Bronchial smooth muscle cell (primary cell): ENCODE results near the gene SYT5. TPM values are rescaled to one million over a fixed set of nuclear protein-coding genes. Genes with fewer than 3 reads are reported as not detected.

Source experiments
- total RNA-seq: library from RNA; depleted of rRNA; stranded (reverse); fragments of >200 nt; gene quantifications from 2 replicates; pipeline ENCODE4 v1.2.1, GENCODE V29; 2014

The SYT5 gene
- total RNA-seq: 0.09 and 0.16 TPM in 2 replicates

GRCh38 chr19:55179606-55180484, at the start of gene SYT5:
SYT5 (minus strand) TSS chr19:55180289; CDS start chr19:55179041, 1,248 bp downstream.

GRCh38 chr19:55228403-55229031, 48.4 kb upstream of the SYT5 start, which contains the start of gene TMEM86B:
TMEM86B (minus strand) TSS chr19:55228763; CDS start chr19:55228741, 22 bp downstream.

GRCh38 chr19:55208880-55209692, 29.0 kb upstream of the SYT5 start, which contains the start of gene PTPRH:
PTPRH (minus strand) TSS chr19:55209501; CDS start chr19:55209433, 68 bp downstream.

GRCh38 chr19:55166530-55167268, 13.4 kb downstream of the SYT5 start, which contains the start of gene DNAAF3:
DNAAF3 (minus strand) TSS chr19:55166613; CDS start chr19:55166413, 200 bp downstream.

GRCh38 chr19:55157064-55157908, 22.8 kb downstream of the SYT5 start, which contains the start of gene TNNI3:
TNNI3 (minus strand) TSS chr19:55157732; CDS start chr19:55157589, 143 bp downstream.

GRCh38 chr19:55149078-55150003, 30.7 kb downstream of the SYT5 start, which contains the start of gene TNNT1:
TNNT1 (minus strand) TSS chr19:55149206; CDS start chr19:55147157, 2,049 bp downstream.

Other genes starting within 250 kb of the SYT5 start
- not detected in 2 replicates for gene NLRP7, start 232.8 kb downstream of the SYT5 start, total RNA-seq
- not detected in 2 replicates for gene NLRP2, start 213.9 kb downstream of the SYT5 start, total RNA-seq
- 0.09 TPM in 1 of 2 replicates, not detected in the other for gene GP6, start 142.0 kb downstream of the SYT5 start, total RNA-seq
- 4.3 and 8.2 TPM in 2 replicates for gene RDH13, start 117.1 kb downstream of the SYT5 start, total RNA-seq
- 0.47 and 0.52 TPM in 2 replicates for gene EPS8L1, start 104.4 kb downstream of the SYT5 start, total RNA-seq
- gene PPP1R12C, start 62.7 kb downstream of the SYT5 start, total RNA-seq: 23.5 and 25.4 TPM in 2 replicates
- 29.6 and 33.3 TPM in 2 replicates for gene TNNT1, start 31.1 kb downstream of the SYT5 start, total RNA-seq
- gene TNNI3, start 22.6 kb downstream of the SYT5 start, total RNA-seq: 0.32 and 0.52 TPM in 2 replicates
- 0.26 and 0.47 TPM in 2 replicates for gene DNAAF3, start 13.7 kb downstream of the SYT5 start, total RNA-seq
- 4.1 and 9.8 TPM in 2 replicates for gene PTPRH, start 29.2 kb upstream of the SYT5 start, total RNA-seq
- 0.95 and 1.5 TPM in 2 replicates for gene TMEM86B, start 48.5 kb upstream of the SYT5 start, total RNA-seq
- 24.0 and 24.4 TPM in 2 replicates for gene PPP6R1, start 78.7 kb upstream of the SYT5 start, total RNA-seq
- 20.2 and 20.3 TPM in 2 replicates for gene HSPBP1, start 99.8 kb upstream of the SYT5 start, total RNA-seq
- 3.5 and 7.0 TPM in 2 replicates for gene BRSK1, start 103.7 kb upstream of the SYT5 start, total RNA-seq
- not detected in 2 replicates for gene TMEM150B, start 145.1 kb upstream of the SYT5 start, total RNA-seq
- gene KMT5C, start 159.6 kb upstream of the SYT5 start, total RNA-seq: 7.1 and 10.3 TPM in 2 replicates
- 0.16 TPM in 1 of 2 replicates, not detected in the other for gene COX6B2, start 174.4 kb upstream of the SYT5 start, total RNA-seq
- not detected in 2 replicates for gene GARIN5B, start 183.0 kb upstream of the SYT5 start, total RNA-seq
- gene IL11, start 190.2 kb upstream of the SYT5 start, total RNA-seq: 0.94 and 1.6 TPM in 2 replicates
- gene TMEM190, start 196.5 kb upstream of the SYT5 start, total RNA-seq: 0.47 TPM in 1 of 2 replicates, not detected in the other
- 0.16 TPM in 1 of 2 replicates, not detected in the other for gene TMEM238, start 204.0 kb upstream of the SYT5 start, total RNA-seq
- gene RPL28, start 205.6 kb upstream of the SYT5 start, total RNA-seq: 202 and 304 TPM in 2 replicates
- gene UBE2S, start 227.5 kb upstream of the SYT5 start, total RNA-seq: 8.6 and 20.3 TPM in 2 replicates